Measurements from ENCODE around the gene ANXA11. TPM values are rescaled to one million over a fixed set of nuclear protein-coding genes. Genes with fewer than 3 reads are reported as not detected.

Gene ANXA11
- polyA plus RNA-seq, 2 donors, result 155 to 287 TPM

DNA sequence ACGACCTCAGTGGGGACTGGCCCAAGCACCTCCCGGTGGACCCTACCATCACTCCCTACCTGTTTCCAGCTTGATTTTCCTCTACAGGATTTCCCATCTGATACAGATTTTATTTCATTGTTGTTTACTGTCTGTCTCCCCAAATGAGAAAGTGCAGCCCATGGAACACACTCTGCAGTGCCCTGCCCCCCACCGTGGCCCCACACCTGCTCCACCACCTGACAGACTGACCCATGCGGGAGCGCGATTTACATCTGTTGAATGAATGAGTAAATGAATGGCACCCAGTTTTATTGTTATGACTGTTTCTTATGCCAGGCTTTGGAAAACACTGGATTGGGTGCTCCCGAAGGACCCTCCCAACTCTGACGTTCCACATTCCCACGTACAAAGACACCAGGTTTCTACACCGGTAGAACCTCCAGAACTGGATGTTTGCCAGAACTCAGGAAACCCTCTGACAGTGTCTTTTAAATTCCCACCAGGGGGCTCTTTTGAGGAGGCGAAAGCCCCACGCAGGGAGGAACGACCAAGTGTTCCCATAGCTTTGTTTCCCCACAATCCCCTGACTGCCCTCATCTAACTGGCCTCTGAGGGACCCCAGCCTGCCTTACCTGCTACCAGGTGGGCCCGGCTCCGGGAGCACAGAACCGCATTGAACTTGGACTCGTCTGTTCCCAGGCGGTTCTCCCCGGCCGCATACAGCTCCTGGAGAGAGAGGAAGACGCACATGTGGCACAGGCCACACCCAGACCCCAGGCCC is 43.8 kb downstream of the ANXA11 start:
- Histone ChIP-seq H3K27ac (ENCODE audit: low read depth in 2 of 2, low read length in 1 of 2) (no peak overlapping the region), H3K27me3 (ENCODE audit: control insufficient read depth in 1 of 2, insufficient read depth in 2 of 2, low read length in 2 of 2) (no peaks in the 10 kb centered on the region), H3K4me1 (ENCODE audit: control insufficient read depth in 2 of 2, insufficient read depth in 2 of 2, low read length in 1 of 2) (peaks cover 11 to 48% of the 10 kb centered on the region in 2 donors), H3K36me3 (ENCODE audit: control insufficient read depth in 2 of 2, insufficient read depth in 2 of 2, low read length in 1 of 2) (peaks cover 7 to 67% of the 10 kb centered on the region in 2 donors), H3K4me3 (ENCODE audit: low read depth in 1 of 2, low read length in 2 of 2) (no peak overlapping the region), H3K9me3 (ENCODE audit: control insufficient read depth in 2 of 2, insufficient read depth in 1 of 2, low read depth in 1 of 2, low read length in 1 of 2) (no peaks in the 10 kb centered on the region)
- 83 to 85% methylated on average over 21 of the region's 21 CpGs for WGBS, 2 donors

- Histone ChIP-seq H3K27ac (ENCODE audit: low read depth in 2 of 2, low read length in 1 of 2) (peak overlapping the region in 1 of 2 donors; percentile 5), H3K4me1 (ENCODE audit: control insufficient read depth in 2 of 2, insufficient read depth in 2 of 2, low read length in 1 of 2) (peaks cover 11 to 44% of the 10 kb centered on the region in 2 donors), H3K36me3 (ENCODE audit: control insufficient read depth in 2 of 2, insufficient read depth in 2 of 2, low read length in 1 of 2) (peaks cover 7 to 69% of the 10 kb centered on the region in 2 donors)
These were observed 44.7 kb downstream of the ANXA11 start for GRCh38 chr10:80160361-80161320.

GRCh38 chr10:80159166-80159873 is 46.0 kb downstream of the ANXA11 start:
- Histone ChIP-seq H3K4me3 (ENCODE audit: low read depth in 1 of 2, low read length in 2 of 2) (no peak overlapping the region), H3K4me1 (ENCODE audit: control insufficient read depth in 2 of 2, insufficient read depth in 2 of 2, low read length in 1 of 2) (peaks cover 9 to 40% of the 10 kb centered on the region in 2 donors), H3K36me3 (ENCODE audit: control insufficient read depth in 2 of 2, insufficient read depth in 2 of 2, low read length in 1 of 2) (peaks cover 13 to 73% of the 10 kb centered on the region in 2 donors), H3K27me3 (ENCODE audit: control insufficient read depth in 1 of 2, insufficient read depth in 2 of 2, low read length in 2 of 2) (no peaks in the 10 kb centered on the region), H3K9me3 (ENCODE audit: control insufficient read depth in 2 of 2, insufficient read depth in 1 of 2, low read depth in 1 of 2, low read length in 1 of 2) (no peaks in the 10 kb centered on the region), H3K27ac (ENCODE audit: low read depth in 2 of 2, low read length in 1 of 2) (peak overlapping the region; percentile 67 to 84)
- 79 to 80% methylated on average over 9 of the region's 9 CpGs for WGBS, 2 donors

More at GRCh38 chr10:80160361-80161320, 44.7 kb downstream of the ANXA11 start:
- no peak overlapping the region for H3K4me3 ChIP-seq (ENCODE audit: low read depth in 1 of 2, low read length in 2 of 2)
- 91 to 94% methylated on average over 17 of the region's 17 CpGs for WGBS, 2 donors
- H3K9me3 ChIP-seq (ENCODE audit: control insufficient read depth in 2 of 2, insufficient read depth in 1 of 2, low read depth in 1 of 2, low read length in 1 of 2), result no peaks in the 10 kb centered on the region
- H3K27me3 ChIP-seq (ENCODE audit: control insufficient read depth in 1 of 2, insufficient read depth in 2 of 2, low read length in 2 of 2), result no peaks in the 10 kb centered on the region

GRCh38 chr10:80158598-80159127 is 46.7 kb downstream of the ANXA11 start:
- H3K27ac ChIP-seq (ENCODE audit: low read depth in 2 of 2, low read length in 1 of 2), result peak overlapping the region; percentile 67 to 84
- 25 to 38% methylated on average over 14 of the region's 14 CpGs for WGBS, 2 donors
- H3K9me3 ChIP-seq (ENCODE audit: control insufficient read depth in 2 of 2, insufficient read depth in 1 of 2, low read depth in 1 of 2, low read length in 1 of 2), result no peaks in the 10 kb centered on the region
- H3K4me3 ChIP-seq (ENCODE audit: low read depth in 1 of 2, low read length in 2 of 2), result no peak overlapping the region
- peaks cover 14 to 70% of the 10 kb centered on the region in 2 donors for H3K36me3 ChIP-seq (ENCODE audit: control insufficient read depth in 2 of 2, insufficient read depth in 2 of 2, low read length in 1 of 2)
- H3K4me1 ChIP-seq (ENCODE audit: control insufficient read depth in 2 of 2, insufficient read depth in 2 of 2, low read length in 1 of 2), result peaks cover 5 to 33% of the 10 kb centered on the region in 2 donors
- H3K27me3 ChIP-seq (ENCODE audit: control insufficient read depth in 1 of 2, insufficient read depth in 2 of 2, low read length in 2 of 2), result no peaks in the 10 kb centered on the region

DNA sequence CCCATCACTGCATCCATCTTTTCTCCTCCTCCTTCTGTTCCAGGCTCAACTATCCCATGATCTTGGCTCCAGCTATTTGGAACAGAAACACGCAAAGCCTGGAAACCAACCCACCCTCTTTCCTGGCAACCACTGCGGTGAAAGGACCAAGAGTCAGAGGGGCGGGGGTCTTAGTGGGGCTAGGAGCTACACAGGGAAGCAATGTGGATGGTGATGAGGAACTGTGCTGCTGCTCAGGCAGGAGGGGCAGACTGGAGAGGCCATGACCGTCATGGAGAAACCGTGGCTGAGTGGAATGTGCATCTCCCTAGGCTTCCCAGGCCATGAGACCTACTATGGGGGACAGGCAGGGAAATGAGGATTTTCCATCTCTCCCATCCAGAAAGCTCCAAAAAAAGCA is 47.2 kb downstream of the ANXA11 start:
- H3K9me3 ChIP-seq (ENCODE audit: control insufficient read depth in 2 of 2, insufficient read depth in 1 of 2, low read depth in 1 of 2, low read length in 1 of 2), result no peaks in the 10 kb centered on the region
- H3K36me3 ChIP-seq (ENCODE audit: control insufficient read depth in 2 of 2, insufficient read depth in 2 of 2, low read length in 1 of 2), result peaks cover 20 to 67% of the 10 kb centered on the region in 2 donors
- H3K27ac ChIP-seq (ENCODE audit: low read depth in 2 of 2, low read length in 1 of 2), result peak overlapping the region; percentile 45 to 68
- H3K4me3 ChIP-seq (ENCODE audit: low read depth in 1 of 2, low read length in 2 of 2), result no peak overlapping the region
- H3K27me3 ChIP-seq (ENCODE audit: control insufficient read depth in 1 of 2, insufficient read depth in 2 of 2, low read length in 2 of 2), result no peaks in the 10 kb centered on the region
- peaks cover 2 to 29% of the 10 kb centered on the region in 2 donors for H3K4me1 ChIP-seq (ENCODE audit: control insufficient read depth in 2 of 2, insufficient read depth in 2 of 2, low read length in 1 of 2)
- WGBS, 2 donors, result 58 to 68% methylated on average over 5 of the region's 5 CpGs

- Histone ChIP-seq H3K27ac (ENCODE audit: low read depth in 2 of 2, low read length in 1 of 2) (peak overlapping the region; percentile 45 to 68), H3K36me3 (ENCODE audit: control insufficient read depth in 2 of 2, insufficient read depth in 2 of 2, low read length in 1 of 2) (peaks cover 17 to 66% of the 10 kb centered on the region in 2 donors)
These were observed 47.8 kb downstream of the ANXA11 start for GRCh38 chr10:80157561-80157960.

DNA sequence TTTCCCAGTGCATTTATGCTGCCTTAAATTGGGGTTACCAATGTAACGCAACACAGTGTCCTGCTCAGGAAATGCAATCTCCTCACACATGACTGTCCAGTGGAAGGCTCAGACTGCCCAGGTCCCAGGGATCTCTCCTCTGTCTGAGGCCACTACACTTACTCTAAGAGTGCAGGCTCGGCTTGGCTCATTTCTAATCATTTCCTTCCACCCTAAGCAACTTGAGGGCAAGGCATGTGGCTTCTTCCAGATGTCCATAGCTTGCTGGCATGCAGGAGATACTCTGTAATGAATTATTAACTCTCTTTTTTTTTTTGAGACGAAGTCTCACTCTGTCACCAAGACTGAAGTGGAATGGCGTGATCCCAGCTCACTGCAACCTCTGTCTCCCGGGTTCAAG is 49.1 kb downstream of the ANXA11 start:
- no peaks in the 10 kb centered on the region for H3K9me3 ChIP-seq (ENCODE audit: control insufficient read depth in 2 of 2, insufficient read depth in 1 of 2, low read depth in 1 of 2, low read length in 1 of 2)
- H3K4me3 ChIP-seq (ENCODE audit: low read depth in 1 of 2, low read length in 2 of 2), result no peak overlapping the region
- peaks cover 2 to 30% of the 10 kb centered on the region in 2 donors for H3K4me1 ChIP-seq (ENCODE audit: control insufficient read depth in 2 of 2, insufficient read depth in 2 of 2, low read length in 1 of 2)
- peaks cover 19 to 61% of the 10 kb centered on the region in 2 donors for H3K36me3 ChIP-seq (ENCODE audit: control insufficient read depth in 2 of 2, insufficient read depth in 2 of 2, low read length in 1 of 2)
- WGBS, 2 donors, result 91 to 93% methylated on average over 5 of the region's 5 CpGs
- H3K27ac ChIP-seq (ENCODE audit: low read depth in 2 of 2, low read length in 1 of 2), result peak overlapping the region; percentile 71 to 89
- no peaks in the 10 kb centered on the region for H3K27me3 ChIP-seq (ENCODE audit: control insufficient read depth in 1 of 2, insufficient read depth in 2 of 2, low read length in 2 of 2)

More at GRCh38 chr10:80157561-80157960, 47.8 kb downstream of the ANXA11 start:
- 98 to 99% methylated on average over 14 of the region's 14 CpGs for WGBS, 2 donors
- H3K9me3 ChIP-seq (ENCODE audit: control insufficient read depth in 2 of 2, insufficient read depth in 1 of 2, low read depth in 1 of 2, low read length in 1 of 2), result no peaks in the 10 kb centered on the region
- no peaks in the 10 kb centered on the region for H3K27me3 ChIP-seq (ENCODE audit: control insufficient read depth in 1 of 2, insufficient read depth in 2 of 2, low read length in 2 of 2)
- H3K4me3 ChIP-seq (ENCODE audit: low read depth in 1 of 2, low read length in 2 of 2), result no peak overlapping the region
- peaks cover 2 to 29% of the 10 kb centered on the region in 2 donors for H3K4me1 ChIP-seq (ENCODE audit: control insufficient read depth in 2 of 2, insufficient read depth in 2 of 2, low read length in 1 of 2)

- H3K4me3 ChIP-seq (ENCODE audit: low read depth in 1 of 2, low read length in 2 of 2), result no peak overlapping the region
- no peaks in the 10 kb centered on the region for H3K27me3 ChIP-seq (ENCODE audit: control insufficient read depth in 1 of 2, insufficient read depth in 2 of 2, low read length in 2 of 2)
- no peaks in the 10 kb centered on the region for H3K9me3 ChIP-seq (ENCODE audit: control insufficient read depth in 2 of 2, insufficient read depth in 1 of 2, low read depth in 1 of 2, low read length in 1 of 2)
- H3K36me3 ChIP-seq (ENCODE audit: control insufficient read depth in 2 of 2, insufficient read depth in 2 of 2, low read length in 1 of 2), result peaks cover 20 to 57% of the 10 kb centered on the region in 2 donors
- peak overlapping the region; percentile 71 to 89 for H3K27ac ChIP-seq (ENCODE audit: low read depth in 2 of 2, low read length in 1 of 2)
- peaks cover 2 to 30% of the 10 kb centered on the region in 2 donors for H3K4me1 ChIP-seq (ENCODE audit: control insufficient read depth in 2 of 2, insufficient read depth in 2 of 2, low read length in 1 of 2)
- 57 to 66% methylated on average over 8 of the region's 8 CpGs for WGBS, 2 donors
These were observed 49.6 kb downstream of the ANXA11 start for GRCh38 chr10:80155696-80156215.
